Calu3 (cell line): ENCODE results near the gene SLC25A17. TPM values are rescaled to one million over a fixed set of nuclear protein-coding genes. Genes with fewer than 3 reads are reported as not detected.

Experiments
- BruUV-seq: library from RNA; stranded (reverse); fragments of 400-500 nt; replicated peaks from 2 replicates; lab custom pipeline; 2021; lab: Mats Ljungman, UMichigan
- CTCF ChIA-PET: fragments of 300-600 bp; sonication (Branson Sonifier 250); formaldehyde crosslinking; loops from one replicate; lab custom pipeline; 2022; ENCODE audit warnings: antibody characterized with exemption; lab: Charles Lee
- DNase-seq: peaks from one replicate; pipeline ENCODE4 v3.0.0; 2022
- H3K27ac Mint-ChIP-seq: one replicate; pipeline ENCODE4 v1.8.0; 2022; ENCODE audit warnings: mixed read lengths; ENCODE audit not compliant: unreplicated experiment
- H3K27me3 Mint-ChIP-seq: one replicate; pipeline ENCODE4 v1.8.0; 2022; ENCODE audit warnings: mixed read lengths; ENCODE audit not compliant: unreplicated experiment
- H3K36me3 Mint-ChIP-seq: one replicate; pipeline ENCODE4 v1.8.0; 2022; ENCODE audit warnings: mild to moderate bottlenecking, moderate library complexity, mixed read lengths; ENCODE audit not compliant: insufficient read depth, unreplicated experiment
- H3K4me1 Mint-ChIP-seq: one replicate; pipeline ENCODE4 v1.8.0; 2022; ENCODE audit warnings: mild to moderate bottlenecking, low read depth, mixed read lengths; ENCODE audit not compliant: unreplicated experiment
- H3K4me3 Mint-ChIP-seq: one replicate; pipeline ENCODE4 v1.8.0; 2022; ENCODE audit warnings: mild to moderate bottlenecking, low read depth, moderate library complexity, mixed read lengths; ENCODE audit not compliant: unreplicated experiment
- H3K9me3 Mint-ChIP-seq: one replicate; pipeline ENCODE4 v1.8.0; 2022; ENCODE audit warnings: low read depth, mixed read lengths; ENCODE audit not compliant: unreplicated experiment
- intact Hi-C: fragments of 100-400 bp; cut with micrococcal nuclease; formaldehyde crosslinking; loops from one replicate; pipeline ENCODE4 v1.10.0; 2022; ENCODE audit not compliant: unreplicated experiment
- total RNA-seq: library from RNA; stranded (reverse); gene quantifications from 2 replicates; pipeline ENCODE4 v1.2.3, GENCODE V29; 2022
- TF ChIP-seq, protein P1 (sequence below): fragments of 200-600 bp; IDR thresholded peaks from one replicate; pipeline ENCODE4 v1.8.0; 2022; ENCODE audit warnings: antibody characterized with exemption; ENCODE audit not compliant: unreplicated experiment

The SLC25A17 gene
- total RNA-seq, 1 experiment from 2014 or later: 20.7 TPM

DNA sequence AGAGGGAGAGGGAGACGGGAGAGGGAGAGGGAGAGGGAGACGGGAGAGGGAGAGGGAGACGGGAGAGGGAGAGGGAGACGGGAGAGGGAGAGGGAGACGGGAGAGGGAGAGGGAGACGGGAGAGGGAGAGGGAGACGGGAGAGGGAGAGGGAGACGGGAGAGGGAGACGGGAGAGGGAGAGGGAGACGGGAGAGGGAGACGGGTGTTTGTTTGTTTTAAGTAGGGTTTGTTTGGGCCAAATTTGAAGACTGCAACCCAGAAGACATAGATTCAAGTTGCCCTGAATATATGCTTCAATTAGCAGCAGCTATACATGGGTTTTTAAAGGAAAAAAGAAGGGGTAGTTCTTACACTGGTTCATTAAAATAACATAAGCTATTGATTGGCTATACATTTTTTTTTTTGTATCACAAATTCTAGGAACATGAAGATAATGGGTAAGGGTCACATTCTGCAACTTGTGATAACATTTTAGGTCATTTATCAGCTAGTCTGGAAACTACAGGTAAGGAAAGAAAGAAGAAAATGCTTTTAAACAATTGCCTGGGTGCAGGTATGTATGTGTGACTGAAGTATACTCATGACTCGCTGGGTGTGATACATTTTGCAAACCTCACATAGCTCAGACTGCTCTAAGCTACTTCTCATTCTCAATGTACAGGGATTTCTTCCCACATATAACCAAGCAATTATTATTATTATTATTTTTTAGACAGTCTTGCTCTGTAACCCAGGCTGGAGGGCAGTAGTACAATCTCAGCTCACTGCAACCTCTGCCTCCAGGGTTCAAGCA, 72.5 kb downstream of the SLC25A17 start:
- no TSS peak for BruUV-seq
- TF ChIP-seq, protein P1, sequence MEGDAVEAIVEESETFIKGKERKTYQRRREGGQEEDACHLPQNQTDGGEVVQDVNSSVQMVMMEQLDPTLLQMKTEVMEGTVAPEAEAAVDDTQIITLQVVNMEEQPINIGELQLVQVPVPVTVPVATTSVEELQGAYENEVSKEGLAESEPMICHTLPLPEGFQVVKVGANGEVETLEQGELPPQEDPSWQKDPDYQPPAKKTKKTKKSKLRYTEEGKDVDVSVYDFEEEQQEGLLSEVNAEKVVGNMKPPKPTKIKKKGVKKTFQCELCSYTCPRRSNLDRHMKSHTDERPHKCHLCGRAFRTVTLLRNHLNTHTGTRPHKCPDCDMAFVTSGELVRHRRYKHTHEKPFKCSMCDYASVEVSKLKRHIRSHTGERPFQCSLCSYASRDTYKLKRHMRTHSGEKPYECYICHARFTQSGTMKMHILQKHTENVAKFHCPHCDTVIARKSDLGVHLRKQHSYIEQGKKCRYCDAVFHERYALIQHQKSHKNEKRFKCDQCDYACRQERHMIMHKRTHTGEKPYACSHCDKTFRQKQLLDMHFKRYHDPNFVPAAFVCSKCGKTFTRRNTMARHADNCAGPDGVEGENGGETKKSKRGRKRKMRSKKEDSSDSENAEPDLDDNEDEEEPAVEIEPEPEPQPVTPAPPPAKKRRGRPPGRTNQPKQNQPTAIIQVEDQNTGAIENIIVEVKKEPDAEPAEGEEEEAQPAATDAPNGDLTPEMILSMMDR: no peak
- Mint-ChIP-seq H3K36me3 (no peaks in the 10 kb centered on the region), H3K27me3 (peaks cover 16% of the 10 kb centered on the region), H3K27ac (no peak overlapping the region), H3K9me3 (no peaks in the 10 kb centered on the region), H3K4me1 (no peaks in the 10 kb centered on the region), H3K4me3 (no peak overlapping the region)
- no peak for DNase-seq
- CTCF ChIA-PET: no interaction called here
- intact Hi-C loops: no loop called here

- no TSS peak for BruUV-seq
- Mint-ChIP-seq H3K9me3 (no peaks in the 10 kb centered on the region), H3K27ac (no peak overlapping the region), H3K4me3 (no peak overlapping the region), H3K4me1 (no peaks in the 10 kb centered on the region), H3K36me3 (no peaks in the 10 kb centered on the region), H3K27me3 (peaks cover 13% of the 10 kb centered on the region)
- no peak for DNase-seq
- intact Hi-C loops: no loop called here
- TF ChIP-seq, protein P1: no peak
- CTCF ChIA-PET: no interaction called here
These were observed 75.4 kb downstream of the SLC25A17 start for GRCh38 chr22:40743768-40744167.

- Mint-ChIP-seq H3K4me3 (no peak overlapping the region), H3K9me3 (no peaks in the 10 kb centered on the region), H3K27me3 (peaks cover 14% of the 10 kb centered on the region), H3K4me1 (no peaks in the 10 kb centered on the region), H3K36me3 (no peaks in the 10 kb centered on the region), H3K27ac (no peak overlapping the region)
- TF ChIP-seq, protein P1: no peak
- BruUV-seq: no TSS peak
- CTCF ChIA-PET: no interaction called here
- intact Hi-C loops: no loop called here
- DNase-seq: no peak
These were observed 78.0 kb downstream of the SLC25A17 start for GRCh38 chr22:40741116-40741515.

DNA sequence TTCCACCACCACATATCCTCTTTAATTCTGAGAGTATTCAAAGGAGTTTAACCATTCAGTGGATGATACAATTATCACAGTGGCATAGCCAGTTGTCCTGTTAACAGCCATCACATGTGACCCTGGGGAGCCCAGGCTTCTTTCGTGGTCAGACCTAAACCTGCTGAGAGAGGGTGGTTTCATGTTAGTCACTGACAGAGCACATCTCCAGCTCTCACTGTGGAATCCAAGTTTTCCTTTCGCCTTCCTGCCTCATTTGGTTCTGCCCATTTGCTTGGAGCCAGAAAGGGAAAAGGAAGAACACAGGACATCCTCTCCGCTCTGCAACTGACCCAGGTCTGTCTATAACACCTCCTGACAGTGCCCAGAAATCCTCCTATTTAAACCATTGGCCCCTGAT, 79.4 kb downstream of the SLC25A17 start:
- no peak for DNase-seq
- Mint-ChIP-seq H3K27ac (no peak overlapping the region), H3K36me3 (no peaks in the 10 kb centered on the region), H3K9me3 (no peaks in the 10 kb centered on the region), H3K27me3 (peaks cover 14% of the 10 kb centered on the region), H3K4me1 (no peaks in the 10 kb centered on the region), H3K4me3 (no peak overlapping the region)
- BruUV-seq: no TSS peak
- intact Hi-C loops: no loop called here
- TF ChIP-seq, protein P1: no peak
- CTCF ChIA-PET: no interaction called here
